Fibroblast of skin of scalp (primary cell): ENCODE measurements around the gene NEK5.
"Not testable (repeated sequence)": the region's sequence is repeated elsewhere in the genome, so short reads cannot be mapped to it uniquely, and the experiment has no call there.

Experiments
- DNase-seq: peaks from one replicate; pipeline ENCODE4 v3.0.0-alpha.2; 2013

NEK5 gene

GRCh38 chr13:52061587-52061986 is 67.3 kb downstream of the NEK5 start:
- peak; percentile 18 for DNase-seq

- DNase-seq, result not testable (repeated sequence)
Observed at GRCh38 chr13:52061064-52061463, 67.8 kb downstream of the NEK5 start.

GRCh38 chr13:52053460-52053859 is 75.4 kb downstream of the NEK5 start:
- DNase-seq, result no peak

GRCh38 chr13:52051400-52051799 is 77.5 kb downstream of the NEK5 start:
- no peak for DNase-seq

DNA sequence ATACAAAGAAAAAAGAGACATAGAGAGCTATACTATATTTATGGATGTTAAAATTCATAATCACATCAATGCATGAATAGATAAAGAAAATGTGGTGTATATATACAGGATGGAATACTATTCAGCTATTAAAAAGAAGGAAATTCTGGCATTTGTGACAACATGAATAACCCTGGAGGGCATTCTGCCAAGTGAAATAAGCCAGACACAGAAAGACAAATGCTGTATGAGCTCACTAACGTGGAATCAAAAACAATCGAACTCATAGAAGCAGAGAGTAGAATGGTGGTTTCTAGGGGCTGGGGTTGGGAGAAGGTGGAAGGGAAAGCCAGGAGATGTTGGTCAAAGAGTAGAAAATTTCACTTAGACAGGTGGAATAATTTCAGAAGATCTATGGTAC is 80.4 kb downstream of the NEK5 start:
- DNase-seq, result peak; percentile 8

- DNase-seq, result no peak
Observed at GRCh38 chr13:52047463-52047862, 81.4 kb downstream of the NEK5 start.

GRCh38 chr13:52043675-52044074 is 85.2 kb downstream of the NEK5 start:
- DNase-seq, result no peak

DNA sequence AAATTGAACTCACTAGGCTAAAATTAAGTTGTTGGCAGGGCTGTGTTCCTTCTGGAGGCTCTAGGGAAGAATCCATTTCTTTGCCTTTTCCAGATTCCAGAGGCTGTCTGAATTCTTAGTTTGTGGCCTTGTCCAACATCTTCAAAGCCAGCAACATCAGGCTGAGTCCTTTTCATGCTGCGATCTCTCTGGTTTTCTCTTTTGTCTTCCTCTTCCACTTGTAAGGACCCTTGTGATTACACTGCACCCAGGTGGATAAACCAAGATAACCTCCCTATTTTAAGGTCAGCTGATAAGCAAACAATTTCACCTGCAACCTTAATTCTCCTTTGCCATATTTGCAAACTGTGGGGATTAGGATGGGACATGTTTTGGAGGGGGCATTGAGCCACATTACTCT is 92.8 kb downstream of the NEK5 start:
- DNase-seq, result no peak

- DNase-seq, result no peak
Observed at GRCh38 chr13:52034616-52035226, 94.2 kb downstream of the NEK5 start.

DNA sequence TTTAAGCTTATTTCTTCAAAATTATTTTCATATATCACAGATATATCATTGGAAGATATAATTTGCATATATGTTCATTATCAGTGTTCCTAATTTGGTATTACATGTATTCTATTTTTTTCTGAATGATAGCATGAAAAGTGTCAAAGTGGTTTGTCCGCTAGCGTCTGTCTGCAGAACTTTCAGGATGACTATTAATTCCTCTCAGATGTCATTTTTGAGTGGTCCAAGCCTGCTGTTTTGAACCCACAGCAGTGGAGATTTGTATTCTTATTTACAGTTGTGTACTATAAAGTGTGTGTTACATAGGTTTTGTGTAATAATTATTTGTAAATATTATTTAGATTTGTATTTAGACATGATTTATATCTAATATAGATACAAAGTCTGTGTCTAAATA is 95.8 kb downstream of the NEK5 start:
- DNase-seq, result no peak

GRCh38 chr13:52030401-52030800 is 98.5 kb downstream of the NEK5 start:
- not testable (repeated sequence) for DNase-seq

GRCh38 chr13:52029569-52029968 is 99.3 kb downstream of the NEK5 start:
- DNase-seq, result no peak

GRCh38 chr13:52027832-52028231 is 101.0 kb downstream of the NEK5 start:
- DNase-seq, result no peak

GRCh38 chr13:52026246-52026626 is 102.6 kb downstream of the NEK5 start:
- DNase-seq, result no peak

DNA sequence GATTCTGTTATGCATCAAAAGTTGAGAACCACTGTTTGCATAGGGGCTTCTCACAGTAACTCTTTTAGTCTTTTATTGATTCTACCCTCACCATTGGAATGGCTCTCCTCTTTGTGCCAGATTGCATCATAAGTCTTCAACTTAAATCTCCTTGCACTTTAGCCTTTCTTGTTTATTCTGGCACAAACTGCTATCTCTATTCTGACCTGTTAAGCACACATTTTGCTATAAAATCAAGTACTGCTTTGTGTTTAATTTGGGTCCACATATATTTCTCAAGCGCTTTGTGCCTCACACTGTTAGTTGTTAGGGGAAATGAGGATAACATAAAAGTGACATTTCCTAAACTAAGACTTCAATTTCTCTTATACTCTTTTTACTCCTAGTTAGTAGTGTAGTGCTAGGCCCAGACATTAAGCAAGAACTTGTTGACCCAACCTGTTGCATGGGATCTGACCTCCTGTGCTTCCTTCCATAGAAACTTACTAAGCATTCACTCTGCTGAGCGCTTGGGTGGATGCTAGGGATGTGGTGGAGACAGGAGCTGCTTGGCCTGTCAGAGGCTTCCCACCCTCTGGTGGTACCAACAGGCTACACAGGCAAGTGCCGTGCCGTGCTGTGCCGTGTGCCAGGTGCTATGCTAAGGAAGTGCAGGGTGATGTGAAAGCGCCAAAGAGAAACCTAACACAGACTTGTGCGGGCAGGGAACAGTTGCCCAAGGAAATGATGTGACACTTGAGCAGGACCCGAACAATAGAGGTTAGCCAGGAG is 103.2 kb downstream of the NEK5 start:
- no peak for DNase-seq

DNA sequence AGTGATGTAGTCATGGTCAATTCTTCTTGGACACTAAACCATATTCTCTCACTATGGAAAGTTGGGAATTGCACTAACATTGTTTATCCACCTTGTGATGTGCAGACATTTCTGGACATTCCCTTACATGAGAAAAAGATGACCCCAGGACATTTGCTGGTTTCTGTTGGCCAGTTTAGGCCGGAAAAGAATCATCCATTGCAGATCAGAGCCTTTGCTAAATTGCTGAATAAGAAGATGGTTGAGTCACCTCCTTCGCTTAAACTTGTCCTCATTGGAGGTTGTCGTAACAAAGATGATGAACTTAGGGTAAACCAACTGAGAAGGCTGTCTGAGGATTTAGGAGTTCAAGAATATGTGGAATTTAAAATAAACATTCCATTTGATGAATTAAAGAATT is 104.4 kb downstream of the NEK5 start, which contains the start of gene UTP14C:
TSS of gene UTP14C (plus strand) at position 211 of the 400 bp plus-strand sequence. CDS start 4,114 bp downstream, outside the sequence.
- DNase-seq, result no peak

- no peak for DNase-seq
Observed at GRCh38 chr13:52022356-52022755, 106.5 kb downstream of the NEK5 start.

DNA sequence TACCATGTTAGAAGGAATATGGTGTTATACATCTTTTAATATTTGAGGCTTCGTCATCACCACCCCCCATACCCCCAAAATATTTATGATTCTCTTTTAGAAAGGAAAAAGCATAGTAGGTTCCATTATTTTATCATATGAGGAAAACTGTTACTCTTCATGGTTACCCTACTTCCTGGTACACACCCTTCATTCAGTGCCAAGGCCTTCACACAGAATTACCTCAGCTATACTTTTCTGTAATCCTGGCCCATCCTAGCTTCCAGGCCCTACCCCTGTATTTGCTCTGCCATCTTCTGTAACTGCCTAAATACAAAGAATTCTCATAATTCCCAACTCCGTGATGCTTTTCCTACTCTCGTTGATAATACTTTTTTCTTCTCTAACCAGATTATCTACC is 108.7 kb downstream of the NEK5 start:
- no peak for DNase-seq

GRCh38 chr13:52016296-52016695 is 112.6 kb downstream of the NEK5 start:
- no peak for DNase-seq

GRCh38 chr13:52012512-52012836 is 116.4 kb downstream of the NEK5 start:
- no peak for DNase-seq

GRCh38 chr13:52011632-52012511 is 117.0 kb downstream of the NEK5 start, which contains the start of gene ALG11:
TSS of gene ALG11 (plus strand) at chr13:52012398. CDS start at chr13:52012419, 21 bp downstream.
- peak; percentile 98 for DNase-seq

DNA sequence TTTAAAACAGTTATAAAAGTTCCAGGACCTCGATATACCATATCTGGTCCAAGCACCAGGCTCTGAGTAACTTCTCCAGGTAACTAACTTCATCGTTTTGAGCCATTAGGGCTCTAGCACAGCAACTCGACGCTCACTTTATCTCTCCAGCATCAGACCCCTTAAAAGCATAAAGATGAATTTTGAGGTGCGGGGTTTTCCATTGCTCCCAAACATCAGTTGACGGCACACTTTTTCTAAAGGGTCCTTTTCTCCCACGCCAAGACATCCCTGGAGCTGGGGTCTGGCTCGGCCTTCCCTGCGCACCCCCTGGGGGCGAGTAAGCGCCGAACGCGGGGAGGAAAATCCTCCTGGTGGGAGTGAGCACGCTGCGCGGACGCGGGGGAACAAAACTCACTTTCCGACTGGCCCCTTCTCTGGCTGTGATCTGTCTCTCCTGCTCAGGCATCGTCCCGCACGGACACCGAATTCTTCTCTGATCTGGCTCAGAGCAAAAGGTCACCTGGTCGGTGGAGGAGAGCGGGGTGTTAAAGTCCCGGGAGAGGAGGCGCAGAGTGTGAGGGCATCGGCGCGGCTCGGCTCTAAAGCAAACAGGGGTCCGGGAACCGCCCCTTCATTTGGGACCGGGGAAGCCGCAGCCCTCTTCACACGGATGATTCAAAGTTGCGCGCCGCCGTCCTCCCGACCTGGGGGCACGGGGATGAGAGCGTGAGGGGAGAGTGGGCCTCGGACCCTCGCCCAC is 117.8 kb downstream of the NEK5 start, which contains the start of gene ATP7B:
TSS of gene ATP7B (minus strand) at position 561 of the 742 bp plus-strand sequence. CDS start at position 448, 113 bp downstream.
- DNase-seq, result no peak
